Mesendoderm (in vitro differentiated cells): ENCODE data around the gene NTN1.

Source experiments
- DNase-seq: peaks from one replicate; pipeline ENCODE4 v3.0.0; 2013
- H2AK5ac ChIP-seq: 2 replicates; pipeline ENCODE4 v1.6.1; 2013; ENCODE audit warnings: low read length, inconsistent platforms
- H2BK120ac ChIP-seq: 2 replicates; pipeline ENCODE4 v1.6.1; 2013; ENCODE audit warnings: low read depth, mild to moderate bottlenecking, low read length, moderate library complexity, mixed read lengths
- H2BK15ac ChIP-seq: replicated peaks from 2 replicates; pipeline ENCODE4 v1.6.1; 2013; ENCODE audit warnings: low read depth, mild to moderate bottlenecking, moderate library complexity
- H2BK5ac ChIP-seq: 2 replicates; pipeline ENCODE4 v1.6.1; 2013; ENCODE audit warnings: low read length, inconsistent platforms
- H3K18ac ChIP-seq: 2 replicates; pipeline ENCODE4 v1.6.1; 2013; ENCODE audit warnings: mild to moderate bottlenecking, low read length, mixed read lengths
- H3K23ac ChIP-seq: one replicate; pipeline ENCODE4 v1.6.1; 2013; ENCODE audit warnings: low read length
- H3K27ac ChIP-seq: 2 replicates; pipeline ENCODE4 v1.5.1; 2013; ENCODE audit warnings: low read depth, mild to moderate bottlenecking, inconsistent platforms, low read length, moderate library complexity
- H3K27me3 ChIP-seq: 2 replicates; pipeline ENCODE4 v1.6.1; 2013; ENCODE audit warnings: low read length, control low read depth, mild to moderate bottlenecking, inconsistent platforms; ENCODE audit not compliant: insufficient read depth, poor library complexity
- H3K36me3 ChIP-seq: 2 replicates; pipeline ENCODE4 v1.6.1; 2013; ENCODE audit warnings: low read length, inconsistent platforms; ENCODE audit not compliant: control insufficient read depth, insufficient read depth
- H3K4ac ChIP-seq: one replicate; pipeline ENCODE4 v1.6.1; 2013; ENCODE audit warnings: low read depth, mild to moderate bottlenecking, low read length, moderate library complexity
- H3K4me1 ChIP-seq: 2 replicates; pipeline ENCODE4 v1.6.1; 2013; ENCODE audit warnings: low read depth, low read length, inconsistent platforms; ENCODE audit not compliant: control insufficient read depth
- H3K4me2 ChIP-seq: 2 replicates; pipeline ENCODE4 v1.6.1; 2013; ENCODE audit warnings: low read length
- H3K4me3 ChIP-seq: 2 replicates; pipeline ENCODE4 v1.5.1; 2013; ENCODE audit warnings: mild to moderate bottlenecking, low read length
- H3K56ac ChIP-seq: one replicate; pipeline ENCODE4 v1.6.1; 2013; ENCODE audit warnings: low read length
- H3K79me1 ChIP-seq: 2 replicates; pipeline ENCODE4 v1.6.1; 2013; ENCODE audit warnings: low read length, inconsistent platforms
- H3K79me2 ChIP-seq: 2 replicates; pipeline ENCODE4 v1.6.1; 2013; ENCODE audit warnings: mild to moderate bottlenecking, low read length; ENCODE audit not compliant: control insufficient read depth, insufficient read depth
- H3K9ac ChIP-seq: 2 replicates; pipeline ENCODE4 v1.6.1; 2013; ENCODE audit warnings: low read length, inconsistent platforms
- H4K5ac ChIP-seq: one replicate; pipeline ENCODE4 v1.6.1; 2013; ENCODE audit warnings: low read length
- H4K8ac ChIP-seq: one replicate; pipeline ENCODE4 v1.6.1; 2013; ENCODE audit warnings: low read depth, mild to moderate bottlenecking, control low read depth, low read length, moderate library complexity
- WGBS: extraction: QIAGEN DNeasy Blood & Tissue Kit; methylation state at CpG from one replicate; pipeline ENCODE4 v1.1.7; 2013; ENCODE audit warnings: low lambda C conversion rate, missing lambda C conversion rate; ENCODE audit not compliant: insufficient coverage; ENCODE audit errors: extremely low coverage; 5-methylcytosine and 5-hydroxymethylcytosine counted together

NTN1 gene

DNA sequence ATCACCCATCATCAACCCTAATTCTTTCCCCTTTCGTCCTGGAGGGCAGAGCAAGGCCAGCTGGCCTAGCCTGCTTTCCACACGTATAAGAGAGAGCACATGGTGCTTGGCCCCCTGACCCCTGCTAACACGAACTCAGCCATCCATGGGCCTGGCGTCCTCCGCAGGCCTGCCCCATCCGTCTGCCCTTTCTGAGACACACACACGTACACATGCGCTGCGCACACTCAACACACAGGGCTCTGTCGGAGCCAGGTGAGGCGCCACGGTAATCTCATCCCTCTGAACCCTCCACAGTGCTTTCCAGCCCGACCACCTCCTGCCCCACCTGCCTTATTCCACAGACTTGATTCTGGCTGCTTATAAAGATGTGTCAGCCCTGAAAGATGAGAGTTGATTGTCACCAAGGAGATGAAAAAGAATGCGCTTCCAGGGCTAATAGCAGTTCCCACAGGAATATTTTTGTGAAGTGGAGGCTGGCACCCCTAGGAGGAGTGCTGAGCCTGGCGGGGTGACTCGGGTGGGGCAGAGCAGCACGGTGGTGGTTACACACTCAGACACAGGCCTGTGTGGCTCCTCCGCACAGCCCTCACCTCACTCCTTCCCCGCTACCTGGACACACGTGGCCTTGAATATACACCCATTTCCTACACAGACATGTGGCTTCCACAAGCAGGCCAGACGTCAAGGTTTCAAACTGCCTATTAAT, 228.1 kb downstream of the NTN1 start:
- no peak overlapping the region for H3K4me2 ChIP-seq
- DNase-seq: no peak
- no peak overlapping the region for H3K9ac ChIP-seq
- no peaks in the 10 kb centered on the region for H3K36me3 ChIP-seq
- H3K79me1 ChIP-seq: no peaks in the 10 kb centered on the region
- H2BK120ac ChIP-seq: no peak overlapping the region
- no peak overlapping the region for H2BK5ac ChIP-seq
- H2AK5ac ChIP-seq: no peak overlapping the region
- no peaks in the 10 kb centered on the region for H3K79me2 ChIP-seq
- no peaks in the 10 kb centered on the region for H3K27me3 ChIP-seq
- no peak overlapping the region for H3K4me3 ChIP-seq
- no peaks in the 10 kb centered on the region for H3K4me1 ChIP-seq
- no peak overlapping the region for H3K27ac ChIP-seq
- H3K18ac ChIP-seq: no peak overlapping the region
- no peak overlapping the region for H4K5ac ChIP-seq
- H3K4ac ChIP-seq: no peak overlapping the region
- peak overlapping the region; percentile 89 for H3K23ac ChIP-seq
- WGBS: no CpG with 5 or more reads among the region's 21 CpGs
- H4K8ac ChIP-seq: no peak overlapping the region
- no peak overlapping the region for H3K56ac ChIP-seq
- no peak overlapping the region for H2BK15ac ChIP-seq

- no peak overlapping the region for H3K4me2 ChIP-seq
- H2BK15ac ChIP-seq: no peak overlapping the region
- no peaks in the 10 kb centered on the region for H3K79me1 ChIP-seq
- no CpG with 5 or more reads among the region's 12 CpGs for WGBS
- no peak overlapping the region for H4K8ac ChIP-seq
- no peak overlapping the region for H3K56ac ChIP-seq
- no peak overlapping the region for H3K4me3 ChIP-seq
- no peak overlapping the region for H3K4ac ChIP-seq
- no peaks in the 10 kb centered on the region for H3K27me3 ChIP-seq
- H3K4me1 ChIP-seq: no peaks in the 10 kb centered on the region
- no peak overlapping the region for H2BK5ac ChIP-seq
- no peak overlapping the region for H3K27ac ChIP-seq
- no peak overlapping the region for H4K5ac ChIP-seq
- no peak overlapping the region for H3K18ac ChIP-seq
- no peaks in the 10 kb centered on the region for H3K79me2 ChIP-seq
- H2BK120ac ChIP-seq: no peak overlapping the region
- H2AK5ac ChIP-seq: no peak overlapping the region
- H3K9ac ChIP-seq: no peak overlapping the region
- no peak overlapping the region for H3K23ac ChIP-seq
- H3K36me3 ChIP-seq: no peaks in the 10 kb centered on the region
- no peak for DNase-seq
Measured at GRCh38 chr17:9251273-9251672, 230.0 kb downstream of the NTN1 start.

DNA sequence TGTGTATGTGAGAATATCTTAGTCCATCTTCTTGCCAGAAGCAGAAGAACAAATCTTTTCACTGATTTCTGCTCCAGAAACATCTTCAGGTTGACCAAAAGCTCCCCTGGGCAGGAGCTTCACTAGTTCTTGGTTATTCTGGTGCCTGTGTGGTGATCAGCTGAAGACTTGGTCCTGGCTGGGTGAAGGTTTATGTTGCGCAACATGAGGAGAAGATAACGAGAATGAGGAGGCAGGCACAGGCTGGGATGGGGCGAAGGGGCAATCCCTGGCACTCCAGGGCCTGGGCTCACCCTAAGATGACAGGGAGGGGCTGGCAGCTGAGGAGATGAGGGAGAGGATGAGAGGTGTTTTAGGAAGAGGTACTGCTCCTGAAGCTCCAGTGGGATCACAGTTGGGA, 232.0 kb downstream of the NTN1 start:
- H3K79me1 ChIP-seq: no peaks in the 10 kb centered on the region
- DNase-seq: no peak
- WGBS: no CpG with 5 or more reads among the region's 3 CpGs
- no peak overlapping the region for H3K4me2 ChIP-seq
- H3K79me2 ChIP-seq: no peaks in the 10 kb centered on the region
- no peak overlapping the region for H4K8ac ChIP-seq
- no peak overlapping the region for H3K9ac ChIP-seq
- H3K27ac ChIP-seq: no peak overlapping the region
- H4K5ac ChIP-seq: no peak overlapping the region
- H3K23ac ChIP-seq: no peak overlapping the region
- H3K4me1 ChIP-seq: no peaks in the 10 kb centered on the region
- no peak overlapping the region for H2AK5ac ChIP-seq
- H3K4me3 ChIP-seq: no peak overlapping the region
- no peak overlapping the region for H2BK120ac ChIP-seq
- H3K36me3 ChIP-seq: no peaks in the 10 kb centered on the region
- no peak overlapping the region for H2BK15ac ChIP-seq
- no peak overlapping the region for H3K4ac ChIP-seq
- no peak overlapping the region for H3K56ac ChIP-seq
- no peak overlapping the region for H3K18ac ChIP-seq
- no peak overlapping the region for H2BK5ac ChIP-seq
- no peaks in the 10 kb centered on the region for H3K27me3 ChIP-seq

GRCh38 chr17:9254841-9255240, 233.5 kb downstream of the NTN1 start:
- no CpG with 5 or more reads among the region's 2 CpGs for WGBS
- Histone ChIP-seq H3K23ac (no peak overlapping the region), H3K27ac (no peak overlapping the region), H3K4me1 (no peaks in the 10 kb centered on the region), H3K4me3 (no peak overlapping the region), H4K8ac (no peak overlapping the region), H3K79me1 (no peaks in the 10 kb centered on the region), H3K56ac (no peak overlapping the region), H3K18ac (no peak overlapping the region), H2BK15ac (no peak overlapping the region), H3K36me3 (no peaks in the 10 kb centered on the region), H2AK5ac (no peak overlapping the region), H4K5ac (no peak overlapping the region), H3K4me2 (no peak overlapping the region), H2BK5ac (no peak overlapping the region), H3K27me3 (no peaks in the 10 kb centered on the region), H3K4ac (no peak overlapping the region), H2BK120ac (no peak overlapping the region), H3K79me2 (no peaks in the 10 kb centered on the region), H3K9ac (no peak overlapping the region)
- DNase-seq: no peak

DNA sequence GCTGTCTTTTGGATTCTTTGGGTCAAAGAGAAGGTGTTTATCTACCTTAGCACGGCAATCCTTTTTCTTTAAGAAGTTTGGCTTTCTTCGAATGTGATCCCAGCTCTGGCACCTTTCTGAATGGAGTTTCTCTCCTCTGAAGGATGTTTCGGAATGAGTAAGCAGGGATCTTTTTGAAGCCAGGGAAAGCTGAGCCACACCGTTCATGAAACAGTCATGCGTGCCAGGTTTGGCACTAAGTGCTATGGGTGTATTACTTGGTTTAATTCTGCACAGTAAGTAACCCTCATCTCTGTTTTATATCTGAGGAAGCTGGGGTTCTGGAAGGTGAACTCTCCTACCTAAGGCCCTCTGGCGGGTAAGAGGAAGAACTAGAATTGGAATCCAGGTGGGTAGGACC, 234.5 kb downstream of the NTN1 start:
- H3K79me1 ChIP-seq: no peaks in the 10 kb centered on the region
- H3K4me3 ChIP-seq: no peak overlapping the region
- no peak overlapping the region for H4K5ac ChIP-seq
- no peak overlapping the region for H2BK120ac ChIP-seq
- no peak overlapping the region for H3K23ac ChIP-seq
- H2AK5ac ChIP-seq: no peak overlapping the region
- H2BK15ac ChIP-seq: no peak overlapping the region
- no peak overlapping the region for H3K27ac ChIP-seq
- H3K4me1 ChIP-seq: no peaks in the 10 kb centered on the region
- no peak overlapping the region for H3K56ac ChIP-seq
- H3K9ac ChIP-seq: no peak overlapping the region
- H3K36me3 ChIP-seq: no peaks in the 10 kb centered on the region
- WGBS: no CpG with 5 or more reads among the region's 6 CpGs
- H2BK5ac ChIP-seq: no peak overlapping the region
- no peak overlapping the region for H3K4ac ChIP-seq
- no peaks in the 10 kb centered on the region for H3K79me2 ChIP-seq
- H4K8ac ChIP-seq: no peak overlapping the region
- DNase-seq: no peak
- H3K18ac ChIP-seq: no peak overlapping the region
- H3K27me3 ChIP-seq: no peaks in the 10 kb centered on the region
- H3K4me2 ChIP-seq: no peak overlapping the region

GRCh38 chr17:9256361-9256750, 235.0 kb downstream of the NTN1 start:
- H4K5ac ChIP-seq: no peak overlapping the region
- no peak overlapping the region for H3K18ac ChIP-seq
- no peaks in the 10 kb centered on the region for H3K36me3 ChIP-seq
- no peak for DNase-seq
- no peaks in the 10 kb centered on the region for H3K79me2 ChIP-seq
- no CpG with 5 or more reads among the region's 6 CpGs for WGBS
- H3K4me1 ChIP-seq: no peaks in the 10 kb centered on the region
- no peak overlapping the region for H2AK5ac ChIP-seq
- no peak overlapping the region for H2BK15ac ChIP-seq
- H3K56ac ChIP-seq: no peak overlapping the region
- H2BK120ac ChIP-seq: no peak overlapping the region
- H2BK5ac ChIP-seq: no peak overlapping the region
- H3K4me2 ChIP-seq: no peak overlapping the region
- no peaks in the 10 kb centered on the region for H3K27me3 ChIP-seq
- no peak overlapping the region for H3K4me3 ChIP-seq
- no peak overlapping the region for H3K9ac ChIP-seq
- no peak overlapping the region for H3K4ac ChIP-seq
- no peaks in the 10 kb centered on the region for H3K79me1 ChIP-seq
- H4K8ac ChIP-seq: no peak overlapping the region
- H3K23ac ChIP-seq: no peak overlapping the region
- no peak overlapping the region for H3K27ac ChIP-seq
